HG03095 (cell line): Measurements from ENCODE around the gene BCR.

Experiments
- ATAC-seq: cut with Tn5 transposase; IDR thresholded peaks from one replicate; pipeline ENCODE4 v1.9.1; 2021; ENCODE audit warnings: moderate library complexity; ENCODE audit not compliant: unreplicated experiment

BCR gene

DNA sequence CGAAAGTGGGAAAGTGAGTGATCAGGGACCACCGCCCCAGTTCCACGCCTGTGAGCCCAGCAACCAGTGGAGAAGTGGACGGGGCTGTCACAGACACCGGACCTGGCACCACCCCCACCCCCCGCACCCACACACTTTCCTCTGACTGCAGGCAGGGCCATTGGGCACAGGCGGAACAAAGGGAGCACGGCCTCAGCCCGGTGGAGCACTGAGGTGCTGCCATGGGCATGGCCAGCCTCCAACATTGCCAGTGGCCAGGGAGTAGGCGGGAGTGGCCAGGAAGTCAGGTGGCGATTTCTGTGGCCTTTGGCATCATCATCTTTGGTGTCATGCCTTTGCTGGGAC is 78.5 kb downstream of the BCR start:
- ATAC-seq = no peak

DNA sequence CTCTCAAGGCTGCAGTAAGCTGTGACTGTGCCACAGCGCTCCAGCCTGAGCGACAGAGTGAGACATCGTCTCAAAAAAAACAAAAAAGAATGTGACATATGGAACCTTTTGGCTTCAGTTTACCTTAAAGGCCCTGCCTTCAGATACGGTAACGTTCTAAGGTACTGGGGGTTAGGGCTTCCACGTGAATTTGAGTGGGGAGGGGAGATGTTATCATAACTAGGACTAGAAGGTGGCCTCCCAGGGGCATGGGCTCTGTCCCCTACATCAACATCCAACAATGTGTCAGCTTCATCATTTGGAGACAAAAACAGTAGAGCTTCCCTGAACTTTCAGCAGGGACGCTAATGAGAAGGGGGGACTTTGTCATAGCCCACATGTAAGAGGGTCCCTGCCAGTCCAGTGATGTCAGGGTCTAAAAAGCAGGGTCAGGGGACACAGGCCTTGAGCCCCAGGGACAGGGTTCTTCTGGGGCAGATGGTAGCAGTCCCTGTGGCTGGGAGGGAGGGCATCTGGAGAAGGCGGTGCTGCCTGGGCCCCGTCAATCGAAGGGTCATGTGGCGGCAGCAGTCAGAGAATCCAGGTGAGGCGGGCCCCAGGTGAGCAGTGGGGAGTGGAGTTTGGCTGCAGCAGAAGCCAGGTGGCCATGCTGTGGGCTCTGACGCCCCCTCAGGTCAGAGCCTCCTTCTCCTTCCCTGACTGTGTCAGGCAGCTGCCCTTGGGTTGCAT is 79.8 kb downstream of the BCR start:
- no peak for ATAC-seq

DNA sequence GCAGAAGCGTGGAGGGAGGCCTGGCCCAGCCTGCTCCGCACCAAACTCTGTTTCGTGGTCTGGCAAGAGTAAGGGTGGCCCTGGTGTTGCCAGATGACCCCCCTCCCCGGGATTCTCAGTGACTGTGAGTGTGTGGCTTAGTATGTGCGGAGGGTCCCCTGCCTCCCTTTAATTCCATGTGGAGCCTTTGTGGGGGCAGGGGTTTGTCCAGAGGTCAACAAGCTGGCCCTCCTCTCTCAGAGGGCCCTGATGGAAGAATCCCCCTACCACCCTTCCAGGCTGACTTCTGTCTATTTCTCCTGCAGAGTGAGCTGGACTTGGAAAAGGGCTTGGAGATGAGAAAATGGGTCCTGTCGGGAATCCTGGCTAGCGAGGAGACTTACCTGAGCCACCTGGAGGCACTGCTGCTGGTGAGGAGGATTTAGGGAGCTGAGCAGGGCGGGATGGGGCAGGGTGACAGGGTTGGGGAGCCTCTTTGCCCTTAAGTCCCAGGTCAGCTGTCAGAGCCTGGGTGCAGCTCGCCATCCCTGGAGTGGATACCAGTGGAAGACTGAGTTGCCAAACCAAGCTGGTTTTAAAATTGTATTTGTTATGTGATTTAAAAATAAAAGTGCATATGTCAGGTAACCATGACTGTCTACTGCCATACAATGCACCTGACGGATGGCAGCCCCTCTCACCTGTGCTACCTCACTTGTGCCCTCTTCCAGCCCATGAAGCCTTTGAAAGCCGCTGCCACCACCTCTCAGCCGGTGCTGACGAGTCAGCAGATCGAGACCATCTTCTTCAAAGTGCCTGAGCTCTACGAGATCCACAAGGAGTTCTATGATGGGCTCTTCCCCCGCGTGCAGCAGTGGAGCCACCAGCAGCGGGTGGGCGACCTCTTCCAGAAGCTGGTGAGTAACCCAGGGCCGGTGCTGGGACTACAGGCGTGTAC is 80.6 kb downstream of the BCR start:
- ATAC-seq = no peak

DNA sequence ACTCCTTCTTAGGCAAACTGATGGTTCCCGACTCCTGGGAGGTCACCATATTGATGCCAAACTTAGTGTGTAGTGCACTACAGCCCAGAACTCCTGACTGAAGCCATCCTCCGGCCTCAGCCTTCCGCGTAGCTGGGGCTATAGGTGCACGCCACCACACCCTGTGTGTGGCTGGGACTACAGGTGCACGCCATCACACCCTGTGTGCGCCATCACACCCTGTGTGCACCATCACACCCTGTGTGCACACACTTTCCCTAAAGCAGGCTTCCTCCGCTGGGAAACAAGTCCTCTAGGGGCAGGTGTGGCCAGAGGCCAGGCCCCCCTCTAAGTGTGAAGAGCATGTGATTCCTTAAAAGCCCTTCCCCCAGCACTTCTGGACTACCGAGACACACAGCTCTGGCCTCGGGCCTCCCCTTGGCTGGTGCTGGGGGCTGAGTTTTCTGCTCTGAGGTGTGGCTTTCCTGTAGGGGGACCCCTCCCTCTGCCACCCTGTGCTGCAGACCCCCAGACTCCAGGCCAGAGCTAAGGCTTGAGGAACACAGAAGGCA is 81.7 kb downstream of the BCR start:
- ATAC-seq = no peak

GRCh38 chr22:23262518-23263332 is 82.4 kb downstream of the BCR start:
- no peak for ATAC-seq

GRCh38 chr22:23263651-23264555 is 83.6 kb downstream of the BCR start:
- no peak for ATAC-seq

- no peak for ATAC-seq
These were observed 84.5 kb downstream of the BCR start for GRCh38 chr22:23264610-23265367.

- ATAC-seq = no peak
These were observed 85.0 kb downstream of the BCR start for GRCh38 chr22:23265368-23265700.

DNA sequence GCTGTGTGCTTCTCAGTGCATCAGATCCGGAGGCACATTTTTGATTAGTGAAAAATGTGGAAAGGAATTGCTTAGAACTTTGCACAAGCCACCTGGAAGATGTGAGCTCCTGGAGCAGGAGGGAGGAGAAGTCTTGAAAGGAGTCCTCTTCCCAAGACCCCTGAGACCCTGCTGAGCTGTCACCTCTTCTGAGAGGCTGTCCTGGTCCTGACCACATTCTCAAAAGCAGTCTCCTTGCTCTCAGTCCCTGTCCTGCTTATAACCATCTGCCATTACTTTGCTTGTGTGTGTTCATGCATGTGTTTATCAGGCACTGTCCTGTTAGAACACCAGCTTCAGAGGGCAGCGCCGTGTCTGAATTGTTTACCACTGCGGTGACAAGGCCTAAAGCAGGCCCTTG is 86.5 kb downstream of the BCR start:
- no peak for ATAC-seq

DNA sequence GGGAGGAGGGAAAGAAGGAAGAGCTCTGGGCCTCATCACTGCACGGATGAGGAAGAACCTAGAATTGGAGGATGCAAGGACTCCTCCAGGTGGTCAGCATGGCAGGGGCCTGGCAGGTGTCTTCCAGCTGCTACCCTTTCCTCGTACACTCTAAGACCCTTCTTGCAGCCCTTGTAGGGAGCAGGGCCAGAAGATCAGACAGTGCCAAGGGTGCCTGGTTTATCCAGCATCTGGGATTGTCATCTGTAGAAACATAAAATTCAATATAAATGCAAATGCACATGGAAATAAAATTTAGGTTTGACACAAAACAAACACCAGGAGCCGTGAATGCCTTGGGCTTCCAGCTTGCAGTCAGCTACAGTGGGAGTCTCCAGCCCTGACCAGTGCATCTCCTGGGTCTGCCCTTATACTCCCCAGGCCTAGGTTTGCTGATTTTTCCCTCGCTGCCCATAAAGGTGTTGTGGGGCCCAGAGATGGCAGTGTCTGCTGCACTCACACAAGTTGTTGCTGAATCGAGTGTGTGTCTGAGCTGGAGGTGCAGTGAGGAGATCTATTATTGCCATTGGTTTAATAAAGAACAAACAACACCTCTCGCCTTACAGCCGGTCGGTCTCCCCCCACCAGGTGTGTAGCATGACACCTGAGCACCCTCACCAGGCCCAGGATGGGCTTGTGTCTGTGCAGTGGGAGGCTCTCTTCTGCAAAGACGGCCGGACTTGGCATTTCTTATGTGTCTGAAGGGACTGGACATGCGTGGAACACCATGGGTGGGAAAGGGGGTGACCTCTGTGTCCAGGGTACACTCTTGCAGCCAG is 87.1 kb downstream of the BCR start:
- ATAC-seq = no peak

- ATAC-seq = no peak
These were observed 87.9 kb downstream of the BCR start for GRCh38 chr22:23268139-23268712.

DNA sequence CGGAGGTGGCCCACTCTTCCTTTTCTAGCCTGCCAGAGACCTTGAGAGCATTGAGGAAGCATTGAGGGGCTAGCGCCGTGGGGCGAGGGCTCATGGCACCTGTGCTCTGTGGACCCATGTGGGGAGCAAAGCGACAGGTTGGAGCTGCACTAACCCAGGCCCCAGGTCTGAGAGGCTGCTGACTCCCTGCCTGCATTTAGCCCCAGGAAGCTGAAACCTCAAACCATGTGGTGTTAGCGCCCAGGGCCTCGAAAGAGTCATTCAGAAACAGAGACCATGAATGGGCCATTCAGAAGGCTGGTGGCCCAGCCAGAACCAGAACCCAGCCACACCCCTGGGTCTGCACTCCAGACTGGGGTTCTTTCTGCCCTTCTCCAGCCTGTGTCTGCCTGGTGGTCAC is 88.6 kb downstream of the BCR start:
- no peak for ATAC-seq

DNA sequence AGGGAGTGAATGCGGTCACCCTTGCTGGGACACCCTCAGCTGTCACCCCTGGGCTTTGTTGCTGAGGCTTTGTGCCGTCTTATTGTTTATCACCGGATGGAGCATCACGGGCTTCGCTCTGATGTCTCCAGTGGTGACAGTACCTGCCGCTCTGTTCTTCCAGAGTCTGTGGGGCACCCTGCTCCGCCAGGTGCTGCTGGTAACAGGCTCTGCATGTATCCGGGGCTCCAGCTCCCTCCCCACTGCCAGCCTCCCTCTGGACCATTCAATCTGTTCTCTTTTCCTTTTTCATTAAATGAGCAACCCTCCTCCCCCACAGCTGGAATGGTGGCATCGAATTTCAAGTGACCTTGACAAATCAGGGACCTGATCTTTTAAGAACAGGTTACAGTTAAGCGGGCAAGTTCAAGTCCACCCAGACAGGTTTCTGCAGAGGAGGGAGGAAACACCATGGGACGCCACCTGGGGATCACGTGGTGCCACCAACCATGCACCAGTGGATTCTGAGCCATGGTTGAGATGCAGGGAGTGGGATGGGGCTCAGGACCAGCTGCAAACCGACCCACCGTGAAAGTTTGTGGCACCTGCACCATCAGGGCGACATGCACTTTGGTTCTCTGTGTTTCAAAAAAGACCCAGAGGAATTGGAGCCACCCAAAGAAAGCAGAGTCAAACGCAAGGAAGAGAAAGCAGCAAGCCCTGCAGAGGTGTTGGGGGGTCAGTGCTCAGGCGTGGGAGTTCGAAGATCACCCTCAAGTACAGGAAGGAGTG is 89.3 kb downstream of the BCR start:
- ATAC-seq = no peak

DNA sequence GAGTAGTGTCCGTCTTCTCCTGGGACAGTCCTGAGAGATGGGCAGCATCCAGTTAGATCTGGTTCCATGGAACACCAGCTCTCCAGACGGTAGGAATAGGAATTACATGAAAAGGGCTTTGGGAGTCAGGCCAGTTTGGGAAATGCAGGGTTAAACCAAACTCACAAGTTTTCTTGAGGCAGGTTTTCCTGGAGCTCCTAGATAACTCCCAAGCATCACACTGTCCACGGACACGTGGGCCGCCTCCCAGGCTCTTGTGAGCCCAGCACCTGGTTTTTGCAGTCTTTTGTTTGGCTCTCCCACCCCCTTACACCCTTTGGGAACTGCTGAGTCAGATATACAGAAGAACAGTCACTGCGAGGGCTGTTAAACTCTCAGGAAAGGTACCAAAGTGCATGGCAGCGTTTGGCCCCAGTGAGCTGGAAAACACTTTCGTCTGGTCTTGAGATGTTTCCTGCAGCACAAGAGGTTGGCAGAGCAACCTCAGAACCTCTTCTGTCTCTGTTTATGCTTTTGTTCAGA is 90.0 kb downstream of the BCR start:
- ATAC-seq = no peak

DNA sequence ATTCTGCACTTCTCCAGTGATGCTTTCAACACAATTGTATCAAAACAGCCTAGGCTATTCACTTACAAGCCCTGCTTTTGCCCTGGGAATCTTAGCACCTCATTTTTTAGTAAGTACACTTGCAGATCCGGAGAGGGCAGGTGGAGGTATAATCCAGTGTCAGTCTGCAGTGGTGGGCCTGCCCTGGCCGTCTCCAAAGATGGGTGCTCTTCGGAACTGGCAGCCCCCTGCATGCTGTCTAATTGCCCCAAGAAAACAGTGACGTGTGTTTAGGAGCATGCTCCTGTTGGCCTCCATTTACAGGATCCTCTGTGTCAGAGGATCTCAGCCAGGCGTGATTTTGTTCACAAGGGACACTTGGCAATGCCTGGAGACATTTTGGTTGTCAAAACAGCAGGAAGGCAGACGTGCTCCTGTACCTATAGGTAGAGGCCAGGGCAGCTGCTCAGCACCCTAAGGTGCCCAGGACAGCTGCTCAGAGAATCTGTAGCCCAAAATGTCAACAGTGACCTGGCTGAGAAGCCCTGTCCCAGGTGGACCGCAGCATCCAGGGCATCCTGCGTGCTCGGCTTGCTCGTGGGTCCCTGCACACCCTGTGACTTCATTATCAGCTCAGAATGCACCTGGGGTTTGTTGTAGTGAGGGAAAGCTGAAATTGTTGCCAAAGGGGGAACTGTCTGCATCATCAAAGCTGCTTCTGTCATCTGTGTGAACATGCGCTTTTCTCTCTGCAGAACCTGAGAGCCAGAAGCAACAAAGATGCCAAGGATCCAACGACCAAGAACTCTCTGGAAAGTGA is 90.7 kb downstream of the BCR start:
- no peak for ATAC-seq

DNA sequence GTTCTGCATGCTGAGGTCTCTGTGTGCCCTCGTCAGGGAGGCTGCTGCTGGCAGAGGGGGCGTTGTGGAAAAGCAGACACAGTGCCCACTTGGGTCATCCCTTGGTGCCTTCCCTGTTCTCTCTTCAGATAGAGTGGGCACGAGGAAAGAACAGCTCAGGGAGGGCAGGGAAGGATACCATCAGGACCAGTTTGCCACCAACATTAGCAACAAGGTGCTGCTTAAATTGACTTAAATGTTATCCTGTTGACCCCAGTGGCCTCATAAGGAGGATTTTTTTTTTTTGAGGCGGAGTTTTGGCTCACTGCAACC is 91.2 kb downstream of the BCR start:
- no peak for ATAC-seq

DNA sequence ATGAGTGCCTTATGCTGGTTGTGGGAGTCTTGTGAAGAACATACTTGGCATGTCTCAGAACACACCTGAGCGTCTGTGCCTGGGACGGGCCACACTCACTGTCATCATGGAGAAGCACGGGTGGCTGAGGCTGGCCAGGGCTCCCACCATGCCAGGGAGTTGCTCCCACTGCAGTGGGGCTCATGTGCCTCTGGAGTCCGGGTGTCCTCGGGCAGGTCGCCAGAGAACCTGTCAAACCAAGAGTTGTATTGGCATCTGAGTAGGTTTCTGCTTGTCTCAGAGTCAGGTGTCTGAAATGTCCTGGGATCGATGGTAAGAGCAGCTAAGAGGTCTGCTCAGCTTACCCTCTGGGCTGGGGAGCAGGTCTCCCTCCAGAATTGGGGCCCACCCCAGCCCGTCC is 92.1 kb downstream of the BCR start:
- ATAC-seq = no peak
